Fibroblast of lung (primary cell): ENCODE data around the gene CAB39L.

ENCODE experiments used
- EZH2 ChIP-seq: IDR thresholded peaks from 2 replicates; pipeline ENCODE4 v1.5.1; 2012; ENCODE audit warnings: low read length, control low read depth, mild to moderate bottlenecking; ENCODE audit errors: missing control alignments
- TF ChIP-seq, protein P1 (sequence below), 2 donors: IDR thresholded peaks in 1 of 2; conservative IDR thresholded peaks in 1 of 2; 1 replicate in 1 of 2; 2 replicates in 1 of 2; pipeline ENCODE4 v1.5.1; 2011 to 2012; ENCODE audit warnings: low read length in 2 of 2, control low read depth in 1 of 2, inconsistent platforms in 1 of 2, low read depth in 1 of 2, mild to moderate bottlenecking in 1 of 2

DNA sequence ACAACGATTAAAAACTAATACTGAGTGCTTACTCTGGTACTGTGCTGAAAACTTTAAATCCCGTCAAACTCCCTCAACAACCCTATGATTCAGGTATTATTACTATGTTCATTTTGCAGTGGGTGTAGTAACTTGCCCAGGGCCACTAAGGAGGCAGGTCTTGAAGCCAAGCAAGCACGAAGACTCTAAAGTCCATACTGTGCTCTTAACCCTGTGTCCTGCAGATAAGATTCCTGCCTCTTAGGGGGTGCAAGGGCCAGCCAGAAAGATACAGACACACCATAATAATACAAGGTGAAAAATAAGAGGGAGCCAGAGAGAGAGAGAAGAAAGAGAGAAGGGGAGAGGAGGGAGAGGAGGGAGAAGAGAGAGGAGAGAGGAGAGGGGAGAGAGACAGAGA, 100.6 kb downstream of the CAB39L start:
- TF ChIP-seq, protein P1, sequence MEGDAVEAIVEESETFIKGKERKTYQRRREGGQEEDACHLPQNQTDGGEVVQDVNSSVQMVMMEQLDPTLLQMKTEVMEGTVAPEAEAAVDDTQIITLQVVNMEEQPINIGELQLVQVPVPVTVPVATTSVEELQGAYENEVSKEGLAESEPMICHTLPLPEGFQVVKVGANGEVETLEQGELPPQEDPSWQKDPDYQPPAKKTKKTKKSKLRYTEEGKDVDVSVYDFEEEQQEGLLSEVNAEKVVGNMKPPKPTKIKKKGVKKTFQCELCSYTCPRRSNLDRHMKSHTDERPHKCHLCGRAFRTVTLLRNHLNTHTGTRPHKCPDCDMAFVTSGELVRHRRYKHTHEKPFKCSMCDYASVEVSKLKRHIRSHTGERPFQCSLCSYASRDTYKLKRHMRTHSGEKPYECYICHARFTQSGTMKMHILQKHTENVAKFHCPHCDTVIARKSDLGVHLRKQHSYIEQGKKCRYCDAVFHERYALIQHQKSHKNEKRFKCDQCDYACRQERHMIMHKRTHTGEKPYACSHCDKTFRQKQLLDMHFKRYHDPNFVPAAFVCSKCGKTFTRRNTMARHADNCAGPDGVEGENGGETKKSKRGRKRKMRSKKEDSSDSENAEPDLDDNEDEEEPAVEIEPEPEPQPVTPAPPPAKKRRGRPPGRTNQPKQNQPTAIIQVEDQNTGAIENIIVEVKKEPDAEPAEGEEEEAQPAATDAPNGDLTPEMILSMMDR (conservative IDR thresholded peaks at IDR 0.05 in 1 of 2, IDR thresholded peaks at IDR 0.05 in 1 of 2; ENCODE audit: low read depth in 1 of 2, low read length in 2 of 2): no peak
- TF ChIP-seq EZH2: no peak
